Fibroblast of skin of right biceps (primary cell): ENCODE results near the gene HABP2.
A peak's percentile ranks its signal among the peaks of the same experiment; 100 is the strongest.

Source experiments
- DNase-seq: peaks from one replicate; pipeline ENCODE4 v3.0.0-alpha.2; 2013

HABP2 gene

DNA sequence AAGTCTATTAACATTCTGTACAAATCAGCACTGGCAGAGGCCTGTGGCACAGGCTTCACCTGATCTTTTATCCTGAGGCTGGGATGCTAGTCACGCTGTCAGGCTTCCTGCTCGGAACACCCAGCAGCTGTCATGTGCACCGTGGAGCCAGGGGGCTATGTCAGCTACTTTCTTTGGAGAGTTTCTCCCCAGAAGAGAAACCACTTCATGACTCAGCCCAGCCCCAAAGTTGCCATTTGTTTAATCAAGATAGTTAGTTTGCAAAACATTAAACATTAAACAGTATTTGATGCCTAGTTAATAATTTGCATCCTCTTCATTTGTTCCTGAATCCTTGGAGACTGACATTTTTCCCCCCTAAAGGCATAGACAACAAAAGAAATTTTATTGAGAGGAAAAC is at the start of gene HABP2:
TSS of gene HABP2 (plus strand) at position 353 of the 400 bp plus-strand sequence. CDS start 69 bp downstream, outside the sequence.
- DNase-seq = no peak

DNA sequence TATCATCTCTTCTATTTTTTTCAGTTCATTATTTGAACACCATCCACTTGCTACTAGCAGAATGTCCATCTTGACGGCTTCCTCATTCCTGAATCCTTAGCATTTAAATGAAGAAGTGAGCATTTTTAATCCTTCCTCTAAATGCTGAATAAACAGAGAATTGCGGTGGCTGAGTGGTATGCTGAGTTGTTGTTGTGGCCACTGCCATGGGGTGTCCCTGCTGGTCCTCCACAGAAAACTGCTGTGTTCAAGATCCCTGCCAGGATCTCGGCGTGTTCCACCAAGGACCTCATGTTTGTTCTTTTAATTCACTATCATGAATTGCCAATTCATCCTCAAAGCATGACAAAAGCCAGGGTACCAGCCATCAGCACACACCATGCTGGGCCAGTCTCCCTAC is 48.9 kb upstream of the HABP2 start:
- DNase-seq = no peak

DNA sequence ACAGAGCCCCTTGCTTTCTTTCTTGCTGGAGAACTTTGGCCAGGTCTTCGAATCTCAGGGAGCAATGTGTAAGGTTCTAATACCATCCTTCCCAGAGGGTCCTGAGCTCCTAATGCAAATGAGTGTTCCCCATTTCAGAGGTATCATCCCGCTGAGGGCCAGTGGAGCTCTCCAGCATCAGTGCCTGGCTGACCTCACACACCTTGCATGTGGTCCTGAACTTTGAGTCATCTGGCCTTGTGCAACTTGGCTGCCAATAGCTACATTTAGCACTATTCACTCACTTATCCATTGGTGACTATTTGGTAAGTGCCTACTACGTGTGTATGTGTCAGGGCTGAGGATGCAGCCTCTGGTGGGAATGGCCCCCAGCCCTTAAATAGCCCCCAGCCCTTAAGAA is 48.4 kb upstream of the HABP2 start:
- DNase-seq = no peak

DNA sequence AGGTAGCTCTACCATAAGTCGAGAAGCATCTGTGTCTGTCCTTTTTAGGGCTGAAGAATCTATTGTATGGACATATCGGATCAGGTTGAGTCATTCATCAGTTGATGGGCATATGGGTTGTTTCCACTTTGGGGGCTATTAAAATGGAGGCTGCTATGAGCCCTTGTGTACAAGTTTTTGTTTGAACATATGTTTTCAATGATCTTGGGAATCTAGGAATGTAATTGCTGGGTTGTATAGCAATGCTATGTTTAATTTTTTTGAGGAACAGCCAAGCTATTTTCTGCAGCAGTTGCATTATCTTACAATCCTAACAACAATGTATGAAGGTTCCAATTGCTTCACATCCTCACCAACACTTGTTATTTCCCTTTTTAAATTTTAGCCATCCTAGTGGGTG is 46.4 kb upstream of the HABP2 start:
- peak; percentile 52 for DNase-seq

DNA sequence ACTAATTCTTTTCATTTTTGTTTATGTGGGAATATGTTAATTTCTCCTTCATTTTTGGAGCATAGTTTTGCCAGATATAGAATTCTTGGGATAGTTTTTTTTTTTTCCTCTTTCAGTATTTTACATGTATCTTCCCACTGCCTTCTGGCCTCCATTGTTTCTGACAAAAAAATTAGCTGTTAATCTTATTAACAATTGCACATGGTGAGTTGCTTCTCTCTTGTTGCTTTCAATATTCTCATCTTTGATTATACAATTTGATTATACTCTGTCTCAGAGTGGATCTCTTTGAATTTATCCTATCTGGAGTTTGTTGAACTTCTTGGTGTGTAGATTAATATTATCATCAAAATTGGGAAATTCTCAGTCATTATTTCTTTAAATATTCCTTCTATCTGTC is 41.4 kb upstream of the HABP2 start:
- no peak for DNase-seq

DNA sequence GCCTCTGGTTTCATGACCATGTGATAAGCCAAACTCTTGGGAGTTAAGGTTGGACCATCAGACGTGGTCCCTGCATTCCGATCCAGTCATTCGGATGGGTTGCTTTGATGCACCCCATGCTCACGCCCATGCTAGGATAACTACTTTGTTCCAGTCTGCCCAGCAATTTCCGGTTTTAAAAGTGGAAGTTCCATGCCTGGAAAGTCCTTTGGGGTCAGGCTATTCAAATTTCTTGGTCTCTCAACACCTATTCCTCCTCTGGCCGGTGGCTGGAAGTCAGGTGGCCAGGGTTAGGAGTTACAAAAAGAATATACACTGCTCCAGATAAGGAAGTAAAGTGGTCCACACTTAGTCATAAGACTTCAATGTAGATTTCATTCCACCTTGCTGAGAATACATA is 37.7 kb upstream of the HABP2 start:
- DNase-seq = no peak

DNA sequence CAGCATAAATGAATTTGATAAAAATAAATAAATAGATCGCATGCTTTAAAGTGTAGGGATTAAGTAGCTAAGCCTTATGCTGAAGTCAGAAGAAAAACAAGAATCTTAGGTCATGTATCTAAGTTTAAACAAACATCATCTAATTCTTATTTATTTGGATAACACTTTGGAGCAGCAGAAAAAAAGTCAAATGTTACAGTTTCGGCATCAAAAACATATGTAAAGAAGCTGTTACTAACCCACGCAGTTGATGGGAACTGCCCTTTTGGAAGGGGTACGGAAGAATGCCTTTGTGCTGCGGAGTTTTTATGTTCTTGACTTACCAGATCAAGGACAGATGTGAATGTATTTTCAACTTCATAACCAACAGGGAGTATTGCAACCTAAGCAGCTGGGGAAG is 37.3 kb upstream of the HABP2 start:
- no peak for DNase-seq

DNA sequence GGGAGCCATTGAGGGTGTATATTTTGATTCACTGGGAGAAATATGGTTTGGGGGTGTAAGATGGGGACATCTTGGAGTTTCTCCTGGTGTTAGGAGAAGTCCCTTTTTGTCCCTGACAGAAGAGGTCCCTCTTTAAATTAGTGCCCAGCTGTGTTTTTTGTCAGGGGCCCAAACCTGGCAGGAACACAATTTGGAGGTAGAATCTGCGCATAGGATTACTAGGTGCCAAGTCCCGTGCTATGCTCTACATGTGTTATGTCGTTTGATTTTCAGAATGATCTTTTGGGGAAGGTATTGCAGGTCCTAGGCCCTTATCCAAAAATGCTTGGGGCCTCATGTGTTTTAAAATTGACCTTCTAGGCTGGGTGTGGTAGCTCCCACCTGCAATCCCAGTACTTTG is 36.8 kb upstream of the HABP2 start:
- no peak for DNase-seq

DNA sequence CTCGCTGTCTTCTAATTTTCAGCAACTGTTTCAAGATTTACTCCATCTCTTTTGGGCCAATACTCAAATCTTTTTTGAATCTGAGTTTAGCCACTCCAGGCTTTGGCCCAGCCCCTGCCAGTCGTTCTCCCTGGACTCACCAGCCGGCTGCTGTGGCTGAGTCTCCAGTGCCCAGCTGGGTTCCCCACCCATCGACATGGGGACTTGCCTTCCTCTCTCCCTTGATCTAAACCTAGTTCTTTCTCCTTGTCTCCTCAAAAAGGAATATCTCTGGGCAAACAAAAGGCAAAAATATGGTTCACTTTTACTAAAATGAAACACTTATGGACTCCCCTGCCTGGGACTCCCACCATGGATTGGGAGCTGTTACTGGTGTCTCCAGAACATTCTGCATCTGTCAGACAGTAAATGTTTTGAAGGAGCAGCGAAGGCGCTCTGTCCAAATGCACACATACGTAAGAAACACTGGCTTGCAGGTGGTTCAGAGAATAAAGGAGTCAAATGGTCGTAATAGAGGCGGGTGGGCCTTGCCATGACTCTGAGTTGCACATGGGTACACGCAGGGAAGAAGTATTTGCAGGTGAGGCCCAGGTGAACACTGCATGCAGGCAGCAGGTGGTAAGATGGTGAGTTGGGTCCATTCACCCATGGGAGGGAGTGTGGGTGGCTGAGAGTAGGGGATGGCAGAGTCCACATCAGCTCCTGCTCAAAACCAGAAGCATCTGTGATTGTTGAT is 35.5 kb upstream of the HABP2 start:
- DNase-seq = no peak

DNA sequence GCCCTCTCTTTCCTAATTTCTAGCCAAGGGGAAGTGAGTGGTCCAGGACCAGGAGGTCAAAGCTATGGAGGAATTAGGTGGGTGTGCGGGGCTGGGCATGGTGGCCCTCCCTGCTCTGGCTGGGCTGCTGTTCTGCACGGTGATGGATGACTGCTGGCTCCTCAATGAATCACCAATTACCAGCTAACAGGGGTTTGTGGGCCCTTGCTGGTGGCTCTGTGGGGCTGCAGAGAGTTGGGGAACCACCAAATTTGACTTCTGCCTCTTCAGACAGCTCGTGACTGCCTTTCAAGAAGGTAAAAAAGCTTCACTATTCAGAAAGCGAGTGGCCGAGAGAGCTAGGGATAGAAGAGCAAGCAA is 35.0 kb upstream of the HABP2 start:
- DNase-seq = no peak

DNA sequence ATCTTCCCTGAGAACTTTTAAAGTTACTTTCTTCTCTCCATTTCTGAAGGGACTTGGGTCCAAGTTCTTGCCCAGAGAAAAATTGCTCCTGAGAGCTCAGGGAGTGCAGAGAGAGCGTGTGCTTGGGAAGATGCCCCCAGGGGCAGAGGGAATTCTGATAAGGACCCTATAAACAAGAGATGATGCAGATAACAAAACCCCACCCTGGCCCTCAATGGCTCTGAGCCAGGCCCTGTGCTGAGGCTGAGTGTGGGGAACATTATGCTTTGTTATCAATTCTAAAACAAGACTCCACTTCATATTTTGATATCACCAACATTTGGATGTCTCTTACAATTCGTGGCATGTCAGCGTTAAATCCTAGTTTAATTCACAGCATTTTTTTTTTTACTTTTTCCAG is 34.4 kb upstream of the HABP2 start:
- no peak for DNase-seq

DNA sequence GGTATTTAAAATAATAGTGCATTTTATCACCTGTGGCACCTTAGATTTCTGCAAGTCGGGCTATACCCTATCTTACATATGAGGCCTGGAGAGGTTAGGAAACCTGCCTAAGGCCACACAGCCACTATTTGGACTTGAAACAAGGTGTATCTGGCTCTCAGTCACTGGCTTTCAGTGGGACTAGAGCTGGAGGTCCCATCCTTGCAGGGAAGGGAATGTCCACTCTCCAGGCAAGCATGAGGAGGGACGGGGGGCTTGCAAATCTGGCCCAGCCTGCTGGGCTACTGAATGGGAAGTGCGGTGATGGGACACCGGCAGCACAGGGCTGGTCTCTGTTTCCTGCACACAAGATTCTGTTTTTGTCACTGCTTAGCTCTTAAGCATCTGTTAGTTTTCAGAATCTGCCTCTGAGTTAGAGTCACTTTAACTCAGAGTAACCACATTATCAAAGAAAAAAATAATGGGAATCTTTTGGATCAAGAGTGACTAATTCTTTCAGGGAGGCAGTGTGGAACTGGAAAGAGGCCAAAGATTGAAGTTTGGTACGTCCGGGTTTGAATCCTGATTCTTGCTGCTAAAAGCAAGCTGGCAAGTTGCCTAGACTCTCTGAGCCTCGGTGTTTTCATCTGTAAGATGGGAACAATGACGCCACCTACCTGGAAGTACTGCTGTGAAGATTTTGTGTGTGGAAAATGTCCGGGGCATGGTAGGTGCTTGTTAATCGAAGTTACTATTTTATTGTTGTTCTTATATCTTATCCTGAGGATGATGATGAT is 33.8 kb upstream of the HABP2 start:
- peak; percentile 82 for DNase-seq

DNA sequence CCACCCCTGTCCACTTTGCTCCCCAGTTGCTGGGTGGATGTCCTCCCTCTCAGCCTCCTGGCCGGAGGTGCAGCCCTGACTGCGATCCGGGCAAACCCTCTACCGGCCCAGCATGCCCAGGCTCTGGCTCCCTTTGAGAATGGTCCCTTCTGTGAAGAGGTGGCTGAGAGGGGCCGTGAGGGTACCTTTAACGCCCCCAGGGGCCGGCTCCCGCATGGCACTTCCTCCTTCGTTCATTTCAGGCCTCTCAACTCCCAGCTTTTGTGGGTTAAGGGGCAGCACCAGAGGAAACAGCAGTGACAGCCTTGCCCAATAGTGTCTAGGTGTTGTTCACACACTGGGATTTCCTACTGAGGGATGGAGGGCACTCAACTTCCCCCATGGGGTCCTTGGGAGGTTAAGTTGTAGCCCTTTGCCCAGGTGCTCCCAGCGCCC is 33.2 kb upstream of the HABP2 start:
- DNase-seq = no peak

DNA sequence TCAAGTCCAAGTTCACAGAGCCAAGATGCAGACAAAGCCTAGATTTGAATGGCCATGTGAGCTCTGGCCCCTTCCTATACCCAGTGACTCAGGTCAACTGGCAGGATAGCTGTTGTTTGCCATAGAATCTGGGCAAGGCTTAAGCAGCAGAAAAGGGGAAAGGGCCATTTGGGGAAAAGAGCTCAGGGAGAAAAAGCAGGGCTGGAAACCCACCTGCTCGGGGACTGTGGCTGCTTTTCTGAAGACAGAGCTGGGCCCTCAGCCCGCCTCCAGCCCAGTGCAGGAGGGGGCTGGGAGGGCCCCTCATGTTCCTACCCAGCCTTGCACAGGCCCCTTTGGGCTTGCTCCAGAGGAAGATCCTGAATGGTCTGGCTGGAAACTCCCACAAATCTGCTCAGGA is 32.6 kb upstream of the HABP2 start:
- DNase-seq = no peak

DNA sequence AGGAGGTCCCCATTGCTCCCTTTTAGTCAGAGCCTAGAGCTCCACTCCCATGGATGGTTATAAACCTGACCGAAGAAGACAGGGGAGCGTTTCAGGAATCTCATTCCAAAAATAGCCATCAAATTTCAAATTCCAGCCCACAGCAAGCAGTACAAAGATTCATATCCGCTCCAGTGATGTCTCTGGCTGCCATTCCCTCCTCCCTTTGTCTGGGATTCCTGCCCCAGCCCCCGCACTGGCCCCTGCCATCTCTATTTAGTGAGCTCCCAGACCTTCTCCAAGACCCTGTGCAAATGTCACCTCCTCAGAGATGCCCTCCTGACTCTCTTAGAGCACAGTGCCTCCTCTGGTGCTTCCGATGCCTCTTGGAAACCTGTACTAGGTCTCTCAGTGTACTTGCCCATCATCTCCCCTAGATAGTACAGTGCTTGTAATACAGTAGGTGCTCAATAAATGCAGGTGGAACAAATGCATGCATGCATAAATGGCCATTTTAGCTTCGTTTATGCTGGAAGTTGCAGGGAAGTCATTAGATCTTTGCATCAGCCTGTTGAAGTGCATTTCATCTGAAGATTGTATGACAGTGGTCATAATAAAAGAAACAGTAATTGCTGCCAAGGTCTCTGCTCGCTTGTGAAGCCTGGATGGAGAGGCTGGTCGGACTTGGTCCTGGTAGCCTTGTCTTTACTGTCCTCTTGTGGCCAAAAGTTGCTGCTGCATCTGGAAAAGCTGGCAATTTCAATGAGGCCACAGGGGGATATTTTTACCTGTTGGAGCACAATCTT is 32.0 kb upstream of the HABP2 start:
- DNase-seq = peak; percentile 84

DNA sequence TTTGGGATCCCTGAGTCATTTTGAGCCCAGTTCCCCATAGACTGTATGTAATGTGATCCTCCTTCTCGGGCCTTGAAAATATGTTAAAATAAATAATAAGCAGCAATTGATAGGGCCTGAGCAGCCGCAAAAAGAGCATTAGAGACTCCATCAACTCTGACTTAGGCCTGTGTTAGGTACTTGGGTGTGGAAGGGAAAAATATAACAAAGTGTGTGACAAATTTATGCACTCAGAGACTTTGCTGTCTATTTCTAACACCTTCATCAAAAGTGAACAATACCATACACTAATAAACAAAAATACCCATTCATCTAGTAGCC is 31.4 kb upstream of the HABP2 start:
- no peak for DNase-seq

DNA sequence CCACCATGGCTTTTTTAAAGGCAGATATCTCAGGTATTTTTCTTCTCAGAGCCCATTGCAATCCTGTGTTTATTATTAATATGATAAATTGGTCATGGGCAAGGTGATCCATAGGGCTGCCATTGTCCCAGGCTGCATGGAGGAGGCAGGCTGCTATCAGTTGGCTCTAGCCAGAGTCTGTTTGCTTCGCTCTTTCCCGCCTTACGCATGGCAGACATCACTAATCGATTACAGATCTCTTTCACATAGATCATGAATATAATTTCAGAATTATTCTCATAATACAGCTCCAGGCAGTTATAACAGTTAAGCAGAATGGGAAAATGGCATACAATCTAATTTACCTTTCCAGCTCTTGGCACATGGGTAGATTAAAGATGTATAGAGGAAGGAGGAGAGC is 30.4 kb upstream of the HABP2 start:
- DNase-seq = no peak

DNA sequence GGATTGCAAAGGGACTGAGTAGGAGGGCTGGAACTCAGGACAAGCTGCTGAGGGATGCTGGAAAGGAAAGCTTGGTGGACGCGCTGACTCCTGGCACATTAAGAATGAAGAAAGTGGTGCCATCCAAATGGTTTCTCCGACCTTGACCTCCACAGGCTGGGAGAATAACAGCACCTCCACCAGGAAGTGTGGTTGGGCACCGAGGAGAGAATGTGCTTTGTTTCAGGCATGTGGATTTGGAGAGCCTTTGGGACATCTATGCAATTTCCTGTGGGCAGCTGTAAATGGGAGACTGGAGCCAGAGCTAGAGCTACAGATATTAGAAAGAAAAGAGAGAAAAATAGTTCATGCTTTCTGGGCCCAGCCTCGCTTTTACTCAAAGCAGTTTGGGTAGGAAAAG is 29.8 kb upstream of the HABP2 start:
- no peak for DNase-seq

DNA sequence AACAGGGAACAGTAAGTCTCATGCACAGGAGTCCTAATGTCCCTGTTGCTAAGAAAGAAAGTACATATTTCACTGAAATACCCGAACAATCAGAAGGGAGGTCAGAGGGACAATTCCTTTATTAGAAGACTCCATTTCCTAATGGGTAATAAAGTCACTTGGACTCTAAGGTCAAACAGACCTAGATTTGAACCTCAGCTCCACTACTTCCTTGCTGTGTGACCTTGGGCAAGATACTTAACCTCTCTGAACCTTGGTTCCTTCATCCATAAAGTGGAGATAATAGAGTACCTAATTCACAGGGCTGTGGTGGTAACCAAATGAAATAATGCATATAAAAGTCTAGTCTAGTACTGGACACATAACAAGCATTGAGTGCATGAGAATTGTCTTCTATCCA is 29.2 kb upstream of the HABP2 start:
- DNase-seq = no peak

DNA sequence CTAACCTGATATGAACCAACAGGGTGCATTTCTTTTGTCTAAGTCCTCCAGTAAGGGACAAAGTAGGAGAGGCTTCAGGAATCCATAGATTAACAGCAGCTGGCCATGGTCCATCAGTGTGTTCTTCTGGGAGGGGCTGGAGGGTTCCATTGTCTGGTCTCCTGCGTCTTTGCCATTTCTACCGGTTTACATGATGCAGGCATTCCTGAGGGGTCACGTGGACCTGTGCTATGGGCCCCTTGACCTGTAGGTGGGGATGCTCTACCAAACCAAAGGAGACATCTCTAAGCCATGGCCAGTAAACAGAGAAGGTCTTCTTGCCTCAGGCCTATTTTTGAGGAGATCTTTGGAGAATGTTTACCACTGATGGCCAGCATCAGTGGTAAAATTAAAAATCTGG is 28.7 kb upstream of the HABP2 start:
- peak; percentile 41 for DNase-seq

DNA sequence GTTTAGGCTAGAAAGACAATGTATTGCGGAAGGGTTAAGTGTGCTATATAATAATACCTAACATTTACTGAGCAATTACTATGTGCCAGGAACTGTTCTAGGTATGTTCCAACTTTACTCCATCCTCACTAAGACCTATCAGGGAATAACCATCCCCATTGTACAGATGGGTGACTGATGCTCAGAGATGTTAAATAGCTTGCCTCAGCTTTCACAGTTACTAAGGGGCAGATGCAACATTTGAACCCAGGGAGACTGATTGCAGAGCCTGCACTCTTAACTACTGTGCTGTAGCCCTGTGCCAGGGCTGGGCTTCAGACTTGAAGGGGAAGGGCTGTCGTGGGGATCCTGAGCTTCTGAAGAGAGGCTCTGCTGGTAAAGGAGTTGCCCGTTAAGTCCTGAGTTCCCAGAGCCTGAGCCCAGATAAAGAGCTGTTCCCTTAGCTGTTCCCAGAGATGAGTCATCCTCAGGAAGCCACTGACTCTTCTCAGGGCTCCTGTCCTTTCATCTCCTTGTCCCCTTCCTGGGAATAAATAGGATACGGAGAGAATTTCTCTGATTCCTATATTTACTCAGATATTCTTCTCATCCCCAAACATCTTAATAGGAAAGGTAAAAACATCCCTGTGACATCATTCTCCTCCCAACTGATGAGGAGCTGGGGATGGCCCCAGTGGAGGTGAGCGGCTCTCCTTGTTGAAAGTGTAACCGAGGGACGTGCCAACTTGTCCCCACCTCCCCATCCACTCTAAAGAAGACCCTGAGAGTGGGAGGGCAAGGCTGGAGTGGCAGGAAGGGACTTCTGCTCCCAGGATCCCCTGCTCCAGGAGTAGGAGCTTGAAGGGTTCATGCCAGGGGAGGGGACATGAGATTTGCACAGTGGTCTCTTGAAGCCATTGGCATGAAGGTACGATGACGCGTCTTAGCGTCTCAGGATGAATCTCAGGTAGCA is 28.0 kb upstream of the HABP2 start:
- DNase-seq = peak; percentile 63

DNA sequence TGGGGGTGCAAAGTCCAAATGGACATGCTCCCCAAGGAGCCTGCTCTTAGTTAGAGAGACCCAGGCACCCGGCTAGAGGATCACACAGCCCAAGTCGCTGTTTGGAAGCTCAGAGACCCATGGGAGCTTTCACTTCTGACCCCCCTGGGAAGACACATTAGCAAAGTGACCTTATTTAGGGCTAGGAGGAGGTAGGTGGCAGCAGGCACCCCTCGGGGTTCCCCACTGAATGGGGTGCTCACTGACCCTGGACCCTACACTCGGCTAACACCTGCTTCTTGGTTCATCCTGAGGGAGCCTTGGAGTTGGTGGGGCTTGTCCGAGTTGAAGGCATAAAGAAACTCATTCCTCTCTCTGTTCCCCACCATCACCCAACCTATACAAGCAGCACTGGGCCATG is 27.1 kb upstream of the HABP2 start:
- DNase-seq = no peak
